SU-DHL-6 (cell line): ENCODE data around the gene ETFBKMT.
A peak's percentile ranks its signal among the peaks of the same experiment; 100 is the strongest.
"Not testable (repeated sequence)": the region's sequence is repeated elsewhere in the genome, so short reads cannot be mapped to it uniquely, and the experiment has no call there.

Experiments
- H2AFZ ChIP-seq: fragments of 200-600 bp; sonication (generic); 2 replicates; pipeline ENCODE4 v1.6.1; 2014; ENCODE audit warnings: low read depth, mild to moderate bottlenecking, moderate library complexity, mixed read lengths, antibody characterized with exemption, low read length; ENCODE audit not compliant: severe bottlenecking
- H3F3A ChIP-seq: fragments of 200-600 bp; shearing (Covaris generic); 2 replicates; pipeline ENCODE4 v1.6.0; 2016; ENCODE audit warnings: antibody characterized with exemption, mild to moderate bottlenecking; ENCODE audit not compliant: insufficient read depth
- H3K27ac ChIP-seq: fragments of 200-600 bp; sonication (generic); 2 replicates; pipeline ENCODE4 v1.5.1; 2016; ENCODE audit warnings: low read depth, mild to moderate bottlenecking, low read length, moderate library complexity, mixed read lengths
- H3K27me3 ChIP-seq: fragments of 200-600 bp; sonication (generic), shearing (Covaris generic); 2 replicates; pipeline ENCODE4 v1.6.0; 2014; ENCODE audit warnings: mild to moderate bottlenecking, low read length
- H3K36me3 ChIP-seq: fragments of 200-600 bp; sonication (generic); 2 replicates; pipeline ENCODE4 v1.6.1; 2014; ENCODE audit warnings: mild to moderate bottlenecking, low read length, mixed read lengths
- H3K4me2 ChIP-seq: fragments of 300-600, 200-600 bp; shearing (Covaris generic), sonication (generic); 2 replicates; pipeline ENCODE4 v1.6.0; 2014; ENCODE audit warnings: low read length, low read depth, mild to moderate bottlenecking; ENCODE audit not compliant: poor library complexity, severe bottlenecking
- H3K4me3 ChIP-seq: fragments of 200-600 bp; sonication (generic); 2 replicates; pipeline ENCODE4 v1.5.1; 2014; ENCODE audit warnings: antibody characterized with exemption, low read length, mild to moderate bottlenecking, mixed read lengths; ENCODE audit not compliant: insufficient read depth, poor library complexity, severe bottlenecking
- H3K79me2 ChIP-seq: fragments of 200-600 bp; sonication (generic); 2 replicates; pipeline ENCODE4 v1.6.1; 2014; ENCODE audit warnings: mild to moderate bottlenecking, low read length, moderate library complexity; ENCODE audit not compliant: insufficient read depth
- H3K9ac ChIP-seq: fragments of 200-600 bp; sonication (generic); 2 replicates; pipeline ENCODE4 v1.7.0; 2014; ENCODE audit warnings: mild to moderate bottlenecking, low read length
- H3K9me2 ChIP-seq: fragments of 200-600 bp; sonication (generic); replicated peaks from 2 replicates; pipeline ENCODE4 v1.6.1; 2014; ENCODE audit warnings: low read length; ENCODE audit not compliant: insufficient read depth
- H3K9me3 ChIP-seq: fragments of 200-600 bp; sonication (generic); 2 replicates; pipeline ENCODE4 v1.6.1; 2014; ENCODE audit warnings: low read length, mixed read lengths; ENCODE audit not compliant: insufficient read depth
- H4K20me1 ChIP-seq: fragments of 200-600 bp; sonication (generic); 2 replicates; pipeline ENCODE4 v1.6.1; 2014; ENCODE audit warnings: low read depth, mild to moderate bottlenecking, antibody characterized with exemption, low read length, moderate library complexity, mixed read lengths
- EZH2phosphoT487 ChIP-seq: fragments of 200-600 bp; sonication (generic), shearing (Covaris generic); conservative IDR thresholded peaks from 2 replicates; pipeline ENCODE4 v1.6.1; 2018; ENCODE audit warnings: mild to moderate bottlenecking, antibody characterized with exemption, low read length, moderate library complexity, mixed read lengths
- TF ChIP-seq, protein P1 (sequence below): fragments of 200-600 bp; sonication (generic); IDR thresholded peaks from one replicate; pipeline ENCODE4 v1.5.1; 2017; ENCODE audit warnings: antibody characterized with exemption, mild to moderate bottlenecking, low read length, moderate library complexity; ENCODE audit not compliant: insufficient read depth, poor library complexity, severe bottlenecking

ETFBKMT gene

DNA sequence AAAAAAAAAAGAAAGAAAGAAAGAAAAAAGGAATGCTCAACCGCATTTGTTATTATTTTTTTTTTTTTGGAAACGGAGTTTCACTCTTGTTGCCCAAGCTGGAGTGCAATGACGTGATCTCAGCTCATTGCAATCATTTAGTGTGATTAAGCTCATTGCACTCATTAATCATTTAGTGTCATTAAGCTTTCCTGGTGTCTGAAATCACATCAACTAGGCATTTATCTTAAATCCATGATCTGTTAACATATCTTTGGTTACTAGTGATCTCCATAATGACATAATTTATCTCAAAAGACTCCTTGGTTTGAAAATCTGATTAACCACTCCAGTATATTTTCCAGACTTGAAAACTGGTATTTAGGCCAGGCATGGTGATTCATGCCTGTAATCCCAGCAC, 26.3 kb downstream of the ETFBKMT start:
- Histone ChIP-seq H3K4me3 (no peak overlapping the region), H3K9ac (no peak overlapping the region), H3K27ac (no peak overlapping the region), H3K4me2 (no peak overlapping the region), H3K9me2 (no peaks in the 10 kb centered on the region), H3K36me3 (no peaks in the 10 kb centered on the region; the same call in 1 of the 2 replicates), H4K20me1 (no peaks in the 10 kb centered on the region), H2AFZ (no peak overlapping the region), H3K9me3 (no peaks in the 10 kb centered on the region), H3F3A (peaks cover 12% of the 10 kb centered on the region), H3K27me3 (no peaks in the 10 kb centered on the region), H3K79me2 (no peaks in the 10 kb centered on the region)
- TF ChIP-seq EZH2phosphoT487: no peak
- TF ChIP-seq, protein P1, sequence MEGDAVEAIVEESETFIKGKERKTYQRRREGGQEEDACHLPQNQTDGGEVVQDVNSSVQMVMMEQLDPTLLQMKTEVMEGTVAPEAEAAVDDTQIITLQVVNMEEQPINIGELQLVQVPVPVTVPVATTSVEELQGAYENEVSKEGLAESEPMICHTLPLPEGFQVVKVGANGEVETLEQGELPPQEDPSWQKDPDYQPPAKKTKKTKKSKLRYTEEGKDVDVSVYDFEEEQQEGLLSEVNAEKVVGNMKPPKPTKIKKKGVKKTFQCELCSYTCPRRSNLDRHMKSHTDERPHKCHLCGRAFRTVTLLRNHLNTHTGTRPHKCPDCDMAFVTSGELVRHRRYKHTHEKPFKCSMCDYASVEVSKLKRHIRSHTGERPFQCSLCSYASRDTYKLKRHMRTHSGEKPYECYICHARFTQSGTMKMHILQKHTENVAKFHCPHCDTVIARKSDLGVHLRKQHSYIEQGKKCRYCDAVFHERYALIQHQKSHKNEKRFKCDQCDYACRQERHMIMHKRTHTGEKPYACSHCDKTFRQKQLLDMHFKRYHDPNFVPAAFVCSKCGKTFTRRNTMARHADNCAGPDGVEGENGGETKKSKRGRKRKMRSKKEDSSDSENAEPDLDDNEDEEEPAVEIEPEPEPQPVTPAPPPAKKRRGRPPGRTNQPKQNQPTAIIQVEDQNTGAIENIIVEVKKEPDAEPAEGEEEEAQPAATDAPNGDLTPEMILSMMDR: no peak

- Histone ChIP-seq H3K27ac (peak overlapping the region; percentile 61), H4K20me1 (no peaks in the 10 kb centered on the region), H3F3A (peaks cover 12% of the 10 kb centered on the region), H3K4me3 (no peak overlapping the region), H3K9me2 (no peaks in the 10 kb centered on the region), H3K9me3 (no peaks in the 10 kb centered on the region), H3K36me3 (no peaks in the 10 kb centered on the region; the same call in 1 of the 2 replicates), H2AFZ (no peak overlapping the region), H3K4me2 (peak overlapping the region; percentile 47), H3K79me2 (no peaks in the 10 kb centered on the region), H3K9ac (no peak overlapping the region), H3K27me3 (no peaks in the 10 kb centered on the region)
- TF ChIP-seq, protein P1: no peak
- TF ChIP-seq EZH2phosphoT487: no peak
Measured at GRCh38 chr12:31687101-31687527, 27.6 kb downstream of the ETFBKMT start.

DNA sequence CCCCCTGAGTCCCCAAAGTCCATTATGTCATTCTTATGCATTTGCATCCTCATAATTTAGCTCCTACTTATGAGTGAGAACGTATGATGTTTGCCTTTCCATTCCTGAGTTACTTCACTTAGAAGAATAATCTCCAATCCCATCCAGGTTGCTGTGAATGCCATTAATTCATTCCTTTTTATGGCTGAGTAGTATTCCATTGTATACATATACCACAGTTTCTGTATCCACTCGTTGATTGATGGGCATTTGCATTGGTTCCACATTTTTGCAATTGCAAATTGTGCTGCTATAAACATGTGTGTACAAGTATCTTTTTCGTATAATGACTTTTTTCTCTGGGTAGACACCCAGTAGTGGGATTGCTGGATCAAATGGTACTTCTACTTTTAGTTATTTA, 30.4 kb downstream of the ETFBKMT start:
- not testable (repeated sequence) for H2AFZ ChIP-seq, H3K9me3 ChIP-seq, H3K9ac ChIP-seq, H3K4me2 ChIP-seq, H3K9me2 ChIP-seq, H3K36me3 ChIP-seq, H3K79me2 ChIP-seq, H4K20me1 ChIP-seq, H3K4me3 ChIP-seq, H3K27ac ChIP-seq, H3F3A ChIP-seq, H3K27me3 ChIP-seq

DNA sequence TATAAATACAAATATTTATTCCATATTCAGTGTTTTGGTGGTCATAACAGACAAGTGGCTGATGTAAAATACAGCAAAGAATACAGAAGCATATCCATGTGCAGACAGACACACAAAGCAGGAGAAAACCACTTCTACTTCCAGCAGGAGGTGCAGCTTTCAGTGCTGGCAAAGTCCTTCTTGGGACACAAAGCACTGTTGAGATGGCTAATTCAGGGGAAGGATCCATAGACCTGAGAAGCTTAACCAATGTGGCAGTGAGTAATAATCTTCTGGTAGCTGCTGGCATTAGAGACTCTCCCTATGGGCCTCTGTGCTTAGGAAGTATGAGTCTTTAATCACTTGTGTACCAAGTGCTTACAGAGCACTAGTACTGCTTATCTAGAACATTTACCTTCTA, 42.6 kb downstream of the ETFBKMT start:
- Histone ChIP-seq H3K79me2 (no peaks in the 10 kb centered on the region), H3F3A (no peaks in the 10 kb centered on the region)
- TF ChIP-seq, protein P1: no peak
- no peak for TF ChIP-seq EZH2phosphoT487

More for the DNA sequence above, 42.6 kb downstream of the ETFBKMT start:
- Histone ChIP-seq H3K4me2 (no peak overlapping the region), H3K9me3 (no peaks in the 10 kb centered on the region), H2AFZ (no peak overlapping the region), H3K27me3 (no peaks in the 10 kb centered on the region), H3K36me3 (no peaks in the 10 kb centered on the region), H3K4me3 (no peak overlapping the region), H3K9ac (no peak overlapping the region), H4K20me1 (no peaks in the 10 kb centered on the region), H3K9me2 (no peaks in the 10 kb centered on the region), H3K27ac (no peak overlapping the region)
